ENCODE results near the gene IL9.

IL9 gene

GRCh38 chr5:135846311-135846710 lies 49.3 kb downstream of the IL9 start:
- Histone ChIP-seq H3K27me3 (replicated peaks) (no peaks in the 10 kb centered on the region), H3K27ac (no peak overlapping the region), H3K36me3 (replicated peaks) (no peaks in the 10 kb centered on the region), H3K4me3 (ENCODE audit: low read depth, low read length) (no peak overlapping the region)
- no peak for DNase-seq
- in situ Hi-C loops (cut with HindIII; ENCODE audit: low pct_ligation_motif_present, low sequenced_read_pairs), result no loop called here
- TF ChIP-seq CTCF (IDR thresholded peaks at IDR 0.05; ENCODE audit: low read depth, low read length, missing control alignments), result no peak

- DNase-seq, result no peak
- no peaks in the 10 kb centered on the region for H3K27me3 ChIP-seq (replicated peaks)
- no peak overlapping the region for H3K4me3 ChIP-seq (ENCODE audit: low read depth, low read length)
- no peak for TF ChIP-seq CTCF (IDR thresholded peaks at IDR 0.05; ENCODE audit: low read depth, low read length, missing control alignments)
- no peak overlapping the region for H3K27ac ChIP-seq
- H3K36me3 ChIP-seq (replicated peaks), result no peaks in the 10 kb centered on the region
- in situ Hi-C loops (cut with HindIII; ENCODE audit: low pct_ligation_motif_present, low sequenced_read_pairs), result no loop called here
Measured at GRCh38 chr5:135843571-135844337, 51.9 kb downstream of the IL9 start.

- H3K36me3 ChIP-seq (replicated peaks), result no peaks in the 10 kb centered on the region
- no peak overlapping the region for H3K4me3 ChIP-seq (ENCODE audit: low read depth, low read length)
- TF ChIP-seq CTCF (IDR thresholded peaks at IDR 0.05; ENCODE audit: low read depth, low read length, missing control alignments), result no peak
- H3K27ac ChIP-seq, result no peak overlapping the region
- no peak for DNase-seq
- no peaks in the 10 kb centered on the region for H3K27me3 ChIP-seq (replicated peaks)
- in situ Hi-C loops (cut with HindIII; ENCODE audit: low pct_ligation_motif_present, low sequenced_read_pairs), result no loop called here
Measured at GRCh38 chr5:135842737-135843136, 52.9 kb downstream of the IL9 start.
